Superior temporal gyrus (tissue), 1 donor: ENCODE measurements around the gene TTC22.

Experiments used
- DNase-seq: peaks from one replicate; pipeline ENCODE4 v3.0.0-alpha.2; 2016; ENCODE audit errors: extremely low spot score

Gene TTC22

DNA sequence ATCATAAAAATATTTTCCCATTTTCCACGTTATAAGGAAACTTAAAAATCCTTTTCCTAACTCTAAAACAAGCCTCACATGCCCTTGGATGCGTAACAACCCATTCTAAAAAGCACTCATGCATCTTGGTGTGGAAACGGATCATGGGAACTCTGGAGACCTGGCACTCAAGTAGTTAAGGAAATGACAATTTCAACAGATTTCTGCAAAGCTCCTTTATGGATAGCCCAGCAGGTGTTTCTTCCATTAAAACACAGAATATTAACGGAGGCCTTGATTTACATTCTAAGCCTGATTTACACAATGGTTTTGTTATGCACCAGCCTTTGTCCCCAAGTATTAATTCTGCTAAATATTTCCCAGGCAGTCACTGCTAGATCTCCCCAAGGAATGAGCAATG is 49.7 kb downstream of the TTC22 start:
- no peak for DNase-seq

DNA sequence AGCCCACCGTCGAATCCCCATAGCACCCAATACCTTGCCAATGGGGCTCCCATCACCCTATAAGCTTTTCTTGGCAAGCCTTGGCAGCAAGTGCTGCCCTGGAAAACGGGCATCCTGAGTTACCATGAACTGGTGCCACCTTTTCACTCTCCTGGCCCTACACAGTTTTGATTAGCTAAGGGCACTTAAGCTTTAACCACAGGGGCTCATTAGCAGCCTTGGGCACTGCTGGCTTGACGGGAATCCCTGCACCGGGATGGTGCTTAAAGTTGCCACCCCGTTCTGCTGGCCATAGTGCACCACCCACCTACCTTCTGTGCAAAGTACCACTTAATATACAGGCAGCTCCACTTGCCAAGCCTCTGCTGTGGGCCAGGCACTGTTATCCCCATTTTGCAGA is 50.5 kb downstream of the TTC22 start:
- DNase-seq: no peak

DNA sequence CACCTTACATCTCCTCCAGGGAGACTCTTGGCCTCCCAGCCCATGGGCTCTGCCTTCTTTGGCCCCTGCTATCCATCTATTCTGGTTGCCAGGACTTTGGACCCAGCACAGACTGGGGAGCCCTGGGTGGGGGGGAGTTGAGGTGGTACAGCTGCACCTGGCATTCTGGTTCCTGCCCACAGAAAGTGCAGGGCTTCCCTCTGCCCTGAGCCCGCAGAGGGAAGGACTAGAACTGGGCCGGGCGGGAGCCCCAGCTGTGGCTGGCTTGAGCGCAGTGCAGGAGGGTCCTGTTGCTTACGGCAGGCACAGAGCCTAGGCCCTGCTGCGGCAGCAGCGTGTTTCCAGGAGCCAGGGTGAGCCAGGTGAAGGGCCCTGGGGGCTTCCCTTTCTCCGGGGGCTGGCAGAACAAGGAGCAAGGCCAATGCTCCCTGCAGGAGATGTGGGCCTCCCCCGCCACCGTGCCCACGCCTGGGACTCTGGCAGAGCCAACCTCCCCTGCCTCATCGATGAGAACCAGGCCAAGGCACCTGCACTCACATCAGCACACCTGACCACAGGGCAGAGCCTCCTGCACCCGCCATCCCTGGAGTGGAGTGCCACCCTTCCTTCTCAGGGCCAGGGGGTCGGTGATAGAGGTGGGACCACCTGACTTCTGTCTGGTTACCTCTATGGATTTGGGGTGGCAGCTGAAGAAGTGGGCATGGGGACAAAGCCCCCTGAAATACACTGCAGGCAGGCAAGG is 52.9 kb downstream of the TTC22 start:
- no peak for DNase-seq

GRCh38 chr1:54745864-54746263 is 55.3 kb downstream of the TTC22 start:
- no peak for DNase-seq

DNA sequence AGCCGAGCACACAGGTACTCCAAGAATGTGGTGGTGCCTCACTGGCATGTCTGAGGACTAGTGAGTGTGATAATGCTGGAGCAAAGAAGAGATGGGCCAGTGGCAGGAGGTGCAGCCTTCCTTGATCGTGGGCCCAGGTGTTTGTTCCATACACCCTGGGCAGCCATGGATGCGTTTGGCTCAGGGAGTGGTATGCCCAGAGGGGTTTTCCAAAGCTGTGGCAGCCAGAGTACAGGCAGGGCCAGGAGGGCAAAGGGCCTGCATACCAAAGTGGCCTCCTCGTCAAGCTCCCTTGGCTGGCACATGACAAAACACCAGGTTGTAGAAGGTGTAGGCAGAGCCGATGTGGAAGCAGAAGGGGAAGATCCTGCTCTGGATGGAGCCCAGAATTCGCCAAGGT is 55.8 kb downstream of the TTC22 start:
- no peak for DNase-seq

- DNase-seq: no peak
These were observed 56.4 kb downstream of the TTC22 start for GRCh38 chr1:54744696-54745095.

- DNase-seq: no peak
These were observed 57.5 kb downstream of the TTC22 start for GRCh38 chr1:54743416-54744226.

DNA sequence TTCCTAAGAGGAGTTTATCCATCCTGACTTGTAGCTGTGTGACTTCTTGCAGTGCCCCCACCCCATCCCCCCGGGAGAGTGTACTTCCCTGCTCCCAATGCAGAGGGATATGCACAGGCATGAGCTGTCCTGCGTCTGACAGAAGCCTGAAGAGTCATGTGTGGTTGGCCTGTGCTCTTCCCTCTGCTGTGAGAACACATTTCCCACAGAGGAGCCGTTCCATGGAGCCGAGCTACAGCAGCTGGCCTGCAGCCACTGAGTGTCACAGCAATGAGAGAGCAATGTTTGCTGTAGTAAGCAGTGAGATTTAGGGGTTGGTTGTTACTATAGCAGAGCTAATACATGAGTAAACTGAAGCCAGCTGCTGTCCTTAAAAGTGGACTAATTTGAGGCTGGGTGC is 58.8 kb downstream of the TTC22 start:
- DNase-seq: no peak

GRCh38 chr1:54741531-54741930 is 59.6 kb downstream of the TTC22 start:
- DNase-seq: no peak

- no peak for DNase-seq
These were observed 62.9 kb downstream of the TTC22 start for GRCh38 chr1:54738244-54738643.

DNA sequence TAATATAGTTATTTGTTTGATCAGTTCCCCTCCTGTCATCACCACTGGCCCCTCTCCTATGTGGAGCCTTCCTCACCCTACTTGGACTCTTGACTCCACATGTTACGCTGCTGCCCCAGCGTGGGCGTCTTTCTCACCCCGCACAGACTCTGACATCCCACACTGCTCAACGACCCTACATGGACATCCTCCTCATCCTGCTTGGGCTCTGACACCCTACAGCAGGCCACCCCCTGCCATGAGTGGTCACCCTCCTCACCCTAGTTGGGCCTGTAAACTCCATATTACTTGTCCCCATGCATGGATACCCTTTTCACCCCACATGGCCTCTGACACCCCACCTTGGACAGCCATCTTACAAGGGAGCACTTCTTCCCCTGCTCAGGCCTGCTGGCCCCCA is 64.4 kb downstream of the TTC22 start:
- DNase-seq: no peak
